GM12873 (cell line): Measurements from ENCODE around the gene ANKRD40.

Source experiments
- TF ChIP-seq, protein P1 (sequence below): IDR thresholded peaks from 2 replicates; pipeline ENCODE4 v1.5.1; 2012; ENCODE audit warnings: low read depth, mild to moderate bottlenecking, moderate library complexity, low read length, control low read depth; ENCODE audit not compliant: insufficient read depth; ENCODE audit errors: missing control alignments

ANKRD40 gene

DNA sequence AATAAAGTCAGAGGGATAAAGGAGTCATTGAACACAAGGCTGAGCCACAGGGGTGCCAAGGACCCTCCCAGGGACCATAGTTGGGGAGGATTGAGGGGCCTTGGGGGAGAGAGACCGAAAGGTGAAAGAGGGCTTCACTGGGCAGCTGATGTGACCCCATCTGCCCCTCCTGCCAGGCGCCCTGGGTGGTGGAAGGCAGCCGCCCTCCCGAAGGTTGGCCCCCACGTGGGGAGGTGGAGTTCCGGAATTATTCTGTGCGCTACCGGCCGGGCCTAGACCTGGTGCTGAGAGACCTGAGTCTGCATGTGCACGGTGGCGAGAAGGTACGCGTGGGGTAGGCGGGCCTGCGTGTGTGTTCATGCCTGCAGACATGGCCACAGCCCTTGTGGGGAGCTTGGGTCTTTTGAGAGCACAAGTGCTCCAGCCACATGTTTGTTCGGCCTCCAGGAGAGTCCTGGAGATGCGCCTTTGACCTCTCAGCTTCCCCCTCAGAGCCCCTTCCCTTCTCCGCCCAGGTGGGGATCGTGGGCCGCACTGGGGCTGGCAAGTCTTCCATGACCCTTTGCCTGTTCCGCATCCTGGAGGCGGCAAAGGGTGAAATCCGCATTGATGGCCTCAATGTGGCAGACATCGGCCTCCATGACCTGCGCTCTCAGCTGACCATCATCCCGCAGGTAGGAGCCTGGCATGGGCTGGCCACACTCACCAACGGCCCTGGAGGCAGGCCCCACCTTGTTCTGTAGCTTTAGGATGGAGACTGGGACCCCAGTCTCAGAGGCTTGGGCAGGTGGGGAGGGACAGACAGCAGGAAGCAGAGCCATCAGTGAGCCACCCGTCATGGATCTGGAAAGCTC lies 24.1 kb downstream of the ANKRD40 start:
- TF ChIP-seq, protein P1, sequence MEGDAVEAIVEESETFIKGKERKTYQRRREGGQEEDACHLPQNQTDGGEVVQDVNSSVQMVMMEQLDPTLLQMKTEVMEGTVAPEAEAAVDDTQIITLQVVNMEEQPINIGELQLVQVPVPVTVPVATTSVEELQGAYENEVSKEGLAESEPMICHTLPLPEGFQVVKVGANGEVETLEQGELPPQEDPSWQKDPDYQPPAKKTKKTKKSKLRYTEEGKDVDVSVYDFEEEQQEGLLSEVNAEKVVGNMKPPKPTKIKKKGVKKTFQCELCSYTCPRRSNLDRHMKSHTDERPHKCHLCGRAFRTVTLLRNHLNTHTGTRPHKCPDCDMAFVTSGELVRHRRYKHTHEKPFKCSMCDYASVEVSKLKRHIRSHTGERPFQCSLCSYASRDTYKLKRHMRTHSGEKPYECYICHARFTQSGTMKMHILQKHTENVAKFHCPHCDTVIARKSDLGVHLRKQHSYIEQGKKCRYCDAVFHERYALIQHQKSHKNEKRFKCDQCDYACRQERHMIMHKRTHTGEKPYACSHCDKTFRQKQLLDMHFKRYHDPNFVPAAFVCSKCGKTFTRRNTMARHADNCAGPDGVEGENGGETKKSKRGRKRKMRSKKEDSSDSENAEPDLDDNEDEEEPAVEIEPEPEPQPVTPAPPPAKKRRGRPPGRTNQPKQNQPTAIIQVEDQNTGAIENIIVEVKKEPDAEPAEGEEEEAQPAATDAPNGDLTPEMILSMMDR, result no peak

GRCh38 chr17:50682938-50683337 lies 24.8 kb downstream of the ANKRD40 start:
- TF ChIP-seq, protein P1, result no peak

- TF ChIP-seq, protein P1, result no peak
Measured at GRCh38 chr17:50682441-50682840, 25.3 kb downstream of the ANKRD40 start.

- TF ChIP-seq, protein P1, result no peak
Measured at GRCh38 chr17:50681263-50682200, 26.2 kb downstream of the ANKRD40 start.

DNA sequence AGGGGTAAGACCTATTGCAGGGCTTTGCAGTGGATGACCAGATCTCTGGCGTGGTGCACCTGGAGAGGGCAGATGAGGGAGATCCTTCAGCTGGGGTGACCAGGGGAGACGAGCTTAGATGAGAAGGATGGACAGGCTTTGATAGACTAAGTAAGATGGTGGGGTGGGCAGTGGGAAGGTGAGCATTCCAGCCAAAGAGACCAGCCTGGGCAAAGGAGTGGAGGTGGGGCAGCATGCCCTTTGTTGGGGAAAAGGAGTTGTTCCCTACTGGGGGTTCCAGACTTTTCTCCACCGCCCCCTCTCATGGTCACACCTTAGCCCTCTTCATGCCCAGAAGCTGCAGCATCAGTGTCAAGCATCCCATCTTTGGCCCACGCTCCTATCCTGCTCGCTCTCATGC lies 27.6 kb downstream of the ANKRD40 start:
- TF ChIP-seq, protein P1, result no peak

GRCh38 chr17:50679008-50679544 lies 28.6 kb downstream of the ANKRD40 start:
- TF ChIP-seq, protein P1, result no peak

DNA sequence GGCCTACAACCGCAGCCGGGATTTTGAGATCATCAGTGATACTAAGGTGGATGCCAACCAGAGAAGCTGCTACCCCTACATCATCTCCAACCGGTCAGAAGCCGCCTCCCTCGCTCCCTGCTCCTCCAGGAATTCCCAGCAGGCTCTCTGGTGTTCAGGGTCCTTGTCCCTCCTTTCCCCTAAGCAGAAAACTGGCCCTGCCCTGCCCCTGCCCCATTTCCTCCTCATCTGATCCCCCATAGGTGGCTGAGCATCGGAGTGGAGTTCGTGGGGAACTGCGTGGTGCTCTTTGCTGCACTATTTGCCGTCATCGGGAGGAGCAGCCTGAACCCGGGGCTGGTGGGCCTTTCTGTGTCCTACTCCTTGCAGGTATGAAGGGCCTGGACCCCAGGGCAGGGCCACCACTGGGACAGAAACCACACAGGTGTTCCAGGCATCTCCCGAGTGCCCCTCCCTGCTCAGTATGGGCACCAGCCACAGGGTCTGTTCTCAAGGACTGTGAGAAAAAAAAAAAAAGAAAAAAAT lies 29.8 kb downstream of the ANKRD40 start:
- TF ChIP-seq, protein P1, result no peak
